ENCODE results near the gene PHACTR3. TPM values are rescaled to one million over a fixed set of nuclear protein-coding genes. Genes with fewer than 3 reads are reported as not detected.

The PHACTR3 gene
- total RNA-seq, 2 experiments from 2014 or later, result not detected

- POLR2A ChIA-PET, result no interaction called here
- Mint-ChIP-seq H3K4me1 (ENCODE audit: low read depth) (no peaks in the 10 kb centered on the region), H3K4me3 (no peak overlapping the region), H3K27me3 (peaks cover 4% of the 10 kb centered on the region), H3K36me3 (no peaks in the 10 kb centered on the region), H3K27ac (no peak overlapping the region), H3K9me3 (peaks cover 5% of the 10 kb centered on the region)
- intact Hi-C loops (cut with micrococcal nuclease), result no loop called here
- CTCF ChIA-PET, result no interaction called here
- DNase-seq, result no peak
Measured at GRCh38 chr20:59648466-59649070, 44.2 kb downstream of the PHACTR3 start.

- POLR2A ChIA-PET, result no interaction called here
- Mint-ChIP-seq H3K4me3 (no peak overlapping the region), H3K27me3 (peaks cover 4% of the 10 kb centered on the region), H3K4me1 (ENCODE audit: low read depth) (no peaks in the 10 kb centered on the region), H3K36me3 (no peaks in the 10 kb centered on the region), H3K9me3 (peaks cover 5% of the 10 kb centered on the region), H3K27ac (no peak overlapping the region)
- intact Hi-C loops (cut with micrococcal nuclease), result no loop called here
- CTCF ChIA-PET, result no interaction called here
- no peak for DNase-seq
Measured at GRCh38 chr20:59650418-59650817, 46.1 kb downstream of the PHACTR3 start.

GRCh38 chr20:59652381-59652780 is 48.0 kb downstream of the PHACTR3 start:
- ChIA-PET CTCF (no interaction called here), POLR2A (no interaction called here)
- Mint-ChIP-seq H3K9me3 (peaks cover 14% of the 10 kb centered on the region), H3K27ac (no peak overlapping the region), H3K27me3 (peaks cover 4% of the 10 kb centered on the region), H3K4me1 (ENCODE audit: low read depth) (no peaks in the 10 kb centered on the region), H3K36me3 (peaks cover under 1% of the 10 kb centered on the region), H3K4me3 (no peak overlapping the region)
- DNase-seq, result no peak
- intact Hi-C loops (cut with micrococcal nuclease), result no loop called here

GRCh38 chr20:59656417-59656816 is 52.1 kb downstream of the PHACTR3 start:
- CTCF ChIA-PET, result no interaction called here
- Mint-ChIP-seq H3K4me1 (ENCODE audit: low read depth) (no peaks in the 10 kb centered on the region), H3K4me3 (no peak overlapping the region), H3K9me3 (peaks cover 31% of the 10 kb centered on the region), H3K36me3 (peaks cover 3% of the 10 kb centered on the region), H3K27me3 (peaks cover 3% of the 10 kb centered on the region), H3K27ac (no peak overlapping the region)
- intact Hi-C loops (cut with micrococcal nuclease), result no loop called here
- DNase-seq, result no peak
- POLR2A ChIA-PET, result no interaction called here

GRCh38 chr20:59657459-59658046 is 53.2 kb downstream of the PHACTR3 start:
- no peak overlapping the region for H3K27ac Mint-ChIP-seq
- DNase-seq, result no peak
- H3K36me3 Mint-ChIP-seq, result peaks cover 3% of the 10 kb centered on the region
- ChIA-PET POLR2A (interaction anchor here (0.7 kb wide), 1 partner anchor 95 kb away, joined by 3 read pairs; no protein-coding TSS in a partner anchor), CTCF (no interaction called here)
- H3K9me3 Mint-ChIP-seq, result peaks cover 31% of the 10 kb centered on the region
- intact Hi-C loops (cut with micrococcal nuclease), result no loop called here
- H3K4me3 Mint-ChIP-seq, result no peak overlapping the region
- peaks cover 5% of the 10 kb centered on the region for H3K27me3 Mint-ChIP-seq
- H3K4me1 Mint-ChIP-seq (ENCODE audit: low read depth), result no peaks in the 10 kb centered on the region

- Mint-ChIP-seq H3K4me1 (ENCODE audit: low read depth) (no peaks in the 10 kb centered on the region), H3K9me3 (peaks cover 31% of the 10 kb centered on the region), H3K4me3 (no peak overlapping the region), H3K27me3 (peaks cover 13% of the 10 kb centered on the region), H3K27ac (no peak overlapping the region), H3K36me3 (peaks cover 3% of the 10 kb centered on the region)
- CTCF ChIA-PET, result no interaction called here
- POLR2A ChIA-PET, result no interaction called here
- DNase-seq, result no peak
- intact Hi-C loops (cut with micrococcal nuclease), result no loop called here
Measured at GRCh38 chr20:59660471-59660870, 56.1 kb downstream of the PHACTR3 start.

GRCh38 chr20:59661153-59661552 is 56.8 kb downstream of the PHACTR3 start:
- POLR2A ChIA-PET, result no interaction called here
- peaks cover 28% of the 10 kb centered on the region for H3K9me3 Mint-ChIP-seq
- intact Hi-C loops (cut with micrococcal nuclease), result no loop called here

GRCh38 chr20:59661621-59662020 is 57.3 kb downstream of the PHACTR3 start:
- intact Hi-C loops (cut with micrococcal nuclease), result no loop called here
- Mint-ChIP-seq H3K4me3 (no peak overlapping the region), H3K36me3 (peaks cover 3% of the 10 kb centered on the region), H3K9me3 (peaks cover 25% of the 10 kb centered on the region), H3K27ac (no peak overlapping the region), H3K27me3 (peaks cover 13% of the 10 kb centered on the region), H3K4me1 (ENCODE audit: low read depth) (no peaks in the 10 kb centered on the region)
- CTCF ChIA-PET, result no interaction called here
- POLR2A ChIA-PET, result no interaction called here
- DNase-seq, result no peak

More at GRCh38 chr20:59661153-59661552, 56.8 kb downstream of the PHACTR3 start:
- Mint-ChIP-seq H3K4me3 (no peak overlapping the region), H3K27me3 (peaks cover 13% of the 10 kb centered on the region), H3K4me1 (ENCODE audit: low read depth) (no peaks in the 10 kb centered on the region), H3K27ac (no peak overlapping the region), H3K36me3 (peaks cover 3% of the 10 kb centered on the region)
- no peak for DNase-seq
- CTCF ChIA-PET, result no interaction called here

GRCh38 chr20:59662161-59662560 is 57.8 kb downstream of the PHACTR3 start:
- H3K4me3 Mint-ChIP-seq, result no peak overlapping the region
- ChIA-PET POLR2A (no interaction called here), CTCF (no interaction called here)
- H3K4me1 Mint-ChIP-seq (ENCODE audit: low read depth), result no peaks in the 10 kb centered on the region
- peaks cover 22% of the 10 kb centered on the region for H3K9me3 Mint-ChIP-seq
- H3K27me3 Mint-ChIP-seq, result peaks cover 13% of the 10 kb centered on the region
- DNase-seq, result no peak
- H3K36me3 Mint-ChIP-seq, result peaks cover 3% of the 10 kb centered on the region
- intact Hi-C loops (cut with micrococcal nuclease), result no loop called here
- no peak overlapping the region for H3K27ac Mint-ChIP-seq

- CTCF ChIA-PET, result no interaction called here
- intact Hi-C loops (cut with micrococcal nuclease), result no loop called here
- Mint-ChIP-seq H3K36me3 (no peaks in the 10 kb centered on the region), H3K27ac (no peak overlapping the region), H3K9me3 (peaks cover 14% of the 10 kb centered on the region), H3K27me3 (peaks cover 13% of the 10 kb centered on the region), H3K4me3 (no peak overlapping the region), H3K4me1 (ENCODE audit: low read depth) (no peaks in the 10 kb centered on the region)
- POLR2A ChIA-PET, result no interaction called here
- no peak for DNase-seq
Measured at GRCh38 chr20:59662856-59663512, 58.6 kb downstream of the PHACTR3 start.

- Mint-ChIP-seq H3K9me3 (peaks cover 8% of the 10 kb centered on the region), H3K27me3 (peaks cover 13% of the 10 kb centered on the region), H3K4me1 (ENCODE audit: low read depth) (no peaks in the 10 kb centered on the region), H3K36me3 (no peaks in the 10 kb centered on the region), H3K27ac (no peak overlapping the region), H3K4me3 (no peak overlapping the region)
- DNase-seq, result no peak
- CTCF ChIA-PET, result no interaction called here
- intact Hi-C loops (cut with micrococcal nuclease), result no loop called here
- POLR2A ChIA-PET, result no interaction called here
Measured at GRCh38 chr20:59663513-59664060, 59.2 kb downstream of the PHACTR3 start.

- H3K27me3 Mint-ChIP-seq, result peaks cover 13% of the 10 kb centered on the region
- intact Hi-C loops (cut with micrococcal nuclease), result no loop called here
- no peaks in the 10 kb centered on the region for H3K4me1 Mint-ChIP-seq (ENCODE audit: low read depth)
- ChIA-PET CTCF (no interaction called here), POLR2A (no interaction called here)
- H3K36me3 Mint-ChIP-seq, result no peaks in the 10 kb centered on the region
- peaks cover 3% of the 10 kb centered on the region for H3K9me3 Mint-ChIP-seq
- no peak overlapping the region for H3K4me3 Mint-ChIP-seq
- H3K27ac Mint-ChIP-seq, result no peak overlapping the region
- DNase-seq, result no peak
Measured at GRCh38 chr20:59664421-59664941, 60.1 kb downstream of the PHACTR3 start.
